Thoracic aorta (tissue), 2 donors: ENCODE measurements around the gene TTLL5. TPM values are rescaled to one million over a fixed set of nuclear protein-coding genes. Genes with fewer than 3 reads are reported as not detected.

ENCODE experiments used
- ATAC-seq: fragments of 150-250 bp; one replicate; pipeline ENCODE4 v1.8.0; 2017; ENCODE audit warnings: low read depth; ENCODE audit not compliant: insufficient number of reproducible peaks, low FRiP score
- DNase-seq: peaks from one replicate; pipeline ENCODE4 v3.0.0-alpha.2; 2020; ENCODE audit warnings: low spot score
- H3K27ac ChIP-seq, 2 donors: fragments of 200-600 bp; sonication (generic); 1 replicate in 1 of 2; 2 replicates in 1 of 2; pipeline ENCODE4 v1.5.1; 2016; ENCODE audit warnings: mild to moderate bottlenecking in 2 of 2, moderate library complexity in 2 of 2
- H3K27me3 ChIP-seq: fragments of 200-600 bp; sonication (generic); replicated peaks from 2 replicates; pipeline ENCODE4 v1.6.0; 2016; ENCODE audit warnings: mild to moderate bottlenecking; ENCODE audit not compliant: insufficient read depth
- H3K36me3 ChIP-seq: fragments of 200-600 bp; sonication (generic); one replicate; pipeline ENCODE4 v1.5.1; 2016
- H3K4me1 ChIP-seq, 2 donors: fragments of 200-600 bp; sonication (generic); 1 replicate in 1 of 2; 2 replicates in 1 of 2; pipeline versions ENCODE4 v1.5.1 to v1.6.0; 2016; ENCODE audit warnings: low read depth in 2 of 2, mild to moderate bottlenecking in 1 of 2; ENCODE audit not compliant: control insufficient read depth in 1 of 2
- H3K4me3 ChIP-seq: fragments of 200-600 bp; sonication (generic); 2 replicates; pipeline ENCODE4 v1.5.1; 2016; ENCODE audit warnings: mild to moderate bottlenecking
- H3K9me3 ChIP-seq: fragments of 200-600 bp; sonication (generic); 2 replicates; pipeline ENCODE4 v1.5.1; 2016
- total RNA-seq, 2 donors: library from RNA; depleted of rRNA; stranded (reverse); fragments of >200 nt; gene quantifications; one replicate each; pipeline versions ENCODE4 v1.1.0 to v1.2.3, GENCODE V29; 2016
- TF ChIP-seq, protein P1 (sequence below): fragments of 200-600 bp; sonication (generic); IDR thresholded peaks from one replicate; pipeline ENCODE4 v1.5.1; 2019; ENCODE audit warnings: antibody characterized with exemption

Gene TTLL5
- total RNA-seq, 2 donors from 2014 or later = 34.7 to 47.9 TPM

DNA sequence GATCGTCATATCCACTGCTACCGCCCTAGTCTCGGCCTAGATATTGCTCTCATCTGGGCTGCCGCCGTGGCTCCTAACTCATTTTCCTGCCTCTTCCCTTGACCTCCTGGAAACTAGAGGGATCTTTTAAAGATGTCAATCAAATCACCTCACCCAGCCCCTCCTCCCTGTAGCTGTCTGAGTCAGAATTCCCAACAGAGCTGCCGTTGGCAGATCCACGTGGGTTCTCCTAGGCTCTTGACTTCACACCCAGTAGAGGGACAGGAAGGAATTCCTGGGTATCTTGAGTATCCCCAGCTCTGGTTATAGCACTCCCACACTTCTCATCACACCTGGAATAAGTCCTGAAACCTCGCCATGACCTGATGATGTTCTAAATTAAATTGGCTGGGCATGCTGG, 308.8 kb downstream of the TTLL5 start:
- Histone ChIP-seq H3K4me3 (no peak overlapping the region), H3K4me1 (peaks cover 0 to 23% of the 10 kb centered on the region in 2 donors), H3K27me3 (no peaks in the 10 kb centered on the region), H3K27ac (no peak overlapping the region), H3K9me3 (no peaks in the 10 kb centered on the region), H3K36me3 (peaks cover 14% of the 10 kb centered on the region)
- ATAC-seq = peak; percentile 60
- DNase-seq = no peak
- TF ChIP-seq, protein P1, sequence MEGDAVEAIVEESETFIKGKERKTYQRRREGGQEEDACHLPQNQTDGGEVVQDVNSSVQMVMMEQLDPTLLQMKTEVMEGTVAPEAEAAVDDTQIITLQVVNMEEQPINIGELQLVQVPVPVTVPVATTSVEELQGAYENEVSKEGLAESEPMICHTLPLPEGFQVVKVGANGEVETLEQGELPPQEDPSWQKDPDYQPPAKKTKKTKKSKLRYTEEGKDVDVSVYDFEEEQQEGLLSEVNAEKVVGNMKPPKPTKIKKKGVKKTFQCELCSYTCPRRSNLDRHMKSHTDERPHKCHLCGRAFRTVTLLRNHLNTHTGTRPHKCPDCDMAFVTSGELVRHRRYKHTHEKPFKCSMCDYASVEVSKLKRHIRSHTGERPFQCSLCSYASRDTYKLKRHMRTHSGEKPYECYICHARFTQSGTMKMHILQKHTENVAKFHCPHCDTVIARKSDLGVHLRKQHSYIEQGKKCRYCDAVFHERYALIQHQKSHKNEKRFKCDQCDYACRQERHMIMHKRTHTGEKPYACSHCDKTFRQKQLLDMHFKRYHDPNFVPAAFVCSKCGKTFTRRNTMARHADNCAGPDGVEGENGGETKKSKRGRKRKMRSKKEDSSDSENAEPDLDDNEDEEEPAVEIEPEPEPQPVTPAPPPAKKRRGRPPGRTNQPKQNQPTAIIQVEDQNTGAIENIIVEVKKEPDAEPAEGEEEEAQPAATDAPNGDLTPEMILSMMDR = no peak

DNA sequence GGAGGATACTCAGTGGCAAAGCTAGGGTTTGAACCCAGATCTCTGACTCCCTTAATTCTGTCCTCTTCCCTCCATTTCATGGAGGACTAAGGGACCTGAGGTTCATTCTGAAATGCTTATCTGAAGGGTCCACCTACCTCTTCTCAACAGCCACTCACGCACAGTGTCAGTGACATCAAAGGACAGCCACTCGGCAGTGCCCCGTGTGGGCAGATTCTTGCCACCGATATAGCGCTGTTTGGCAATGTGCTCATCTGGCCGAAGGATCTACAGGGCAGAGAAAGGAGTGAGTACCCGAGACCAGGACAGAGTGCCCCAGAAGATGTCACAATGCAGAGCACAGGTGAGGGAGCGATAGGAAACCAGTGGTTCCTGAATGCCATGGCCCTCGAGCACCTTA, 309.9 kb downstream of the TTLL5 start:
- TF ChIP-seq, protein P1 = no peak
- H3K4me3 ChIP-seq = no peak overlapping the region
- H3K4me1 ChIP-seq = peaks cover 0 to 26% of the 10 kb centered on the region in 2 donors
- DNase-seq = no peak
- H3K27me3 ChIP-seq = no peaks in the 10 kb centered on the region
- peaks cover 8% of the 10 kb centered on the region for H3K36me3 ChIP-seq
- no peak overlapping the region for H3K27ac ChIP-seq
- no peak for ATAC-seq
- H3K9me3 ChIP-seq = no peaks in the 10 kb centered on the region

DNA sequence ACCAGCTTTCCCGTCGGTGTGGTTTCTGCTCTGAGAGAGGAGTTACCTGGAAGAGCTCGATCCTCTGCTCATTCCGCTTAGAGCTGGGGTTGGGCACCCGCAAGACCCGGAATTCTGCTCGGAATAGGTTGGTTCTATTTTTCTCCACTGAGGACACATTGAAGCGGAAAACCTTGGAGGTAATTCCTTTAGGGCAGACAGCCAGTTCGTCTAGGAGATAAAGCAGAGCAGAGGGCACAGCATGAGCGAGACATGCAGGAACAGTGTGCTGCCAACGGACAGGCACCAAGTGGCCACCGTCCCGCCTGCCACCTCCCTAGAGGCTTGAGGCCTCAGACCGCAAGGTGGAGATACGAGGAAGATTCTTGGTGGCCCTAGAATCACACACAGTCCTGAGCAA, 310.5 kb downstream of the TTLL5 start:
- ATAC-seq (no peak), DNase-seq (no peak)
- H3K36me3 ChIP-seq = peaks cover 8% of the 10 kb centered on the region
- no peak overlapping the region for H3K27ac ChIP-seq
- no peaks in the 10 kb centered on the region for H3K9me3 ChIP-seq
- no peak overlapping the region for H3K4me3 ChIP-seq
- TF ChIP-seq, protein P1 = no peak
- H3K4me1 ChIP-seq = peaks cover 0 to 31% of the 10 kb centered on the region in 2 donors
- no peaks in the 10 kb centered on the region for H3K27me3 ChIP-seq

DNA sequence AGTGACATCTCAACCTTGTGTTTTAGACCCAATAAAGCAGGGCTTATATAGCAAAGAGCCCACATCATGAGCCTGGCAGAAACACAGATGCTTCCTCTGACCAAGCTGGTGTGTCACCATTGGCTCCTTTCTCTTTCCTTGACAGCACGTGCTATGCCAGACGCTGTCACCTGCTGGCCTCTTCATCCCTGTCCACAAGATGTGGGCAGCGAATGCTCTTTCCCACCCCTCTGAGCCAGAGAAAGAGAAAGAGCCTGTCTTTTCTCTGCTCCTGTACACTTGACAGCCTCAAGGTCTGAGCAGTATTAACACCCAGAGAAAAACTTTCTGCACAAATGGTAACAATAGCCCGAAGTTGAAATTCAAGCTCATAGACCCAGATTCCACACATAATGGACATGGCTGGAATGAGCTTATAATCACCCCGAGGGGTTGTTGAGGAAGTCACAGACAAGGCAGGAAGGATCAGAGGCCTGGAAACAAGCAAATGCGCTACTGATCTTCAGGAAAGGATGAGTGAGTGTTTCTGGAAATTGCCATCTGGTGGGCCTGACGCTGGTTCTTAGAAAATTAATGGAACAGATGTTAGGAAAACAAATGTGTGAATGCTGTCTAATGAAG, 311.9 kb downstream of the TTLL5 start:
- Histone ChIP-seq H3K27me3 (no peaks in the 10 kb centered on the region), H3K4me3 (no peak overlapping the region), H3K4me1 (peaks cover under 1 to 43% of the 10 kb centered on the region in 2 donors), H3K27ac (no peak overlapping the region), H3K36me3 (peaks cover 5% of the 10 kb centered on the region), H3K9me3 (no peaks in the 10 kb centered on the region)
- ATAC-seq = no peak
- no peak for DNase-seq
- TF ChIP-seq, protein P1 = no peak

DNA sequence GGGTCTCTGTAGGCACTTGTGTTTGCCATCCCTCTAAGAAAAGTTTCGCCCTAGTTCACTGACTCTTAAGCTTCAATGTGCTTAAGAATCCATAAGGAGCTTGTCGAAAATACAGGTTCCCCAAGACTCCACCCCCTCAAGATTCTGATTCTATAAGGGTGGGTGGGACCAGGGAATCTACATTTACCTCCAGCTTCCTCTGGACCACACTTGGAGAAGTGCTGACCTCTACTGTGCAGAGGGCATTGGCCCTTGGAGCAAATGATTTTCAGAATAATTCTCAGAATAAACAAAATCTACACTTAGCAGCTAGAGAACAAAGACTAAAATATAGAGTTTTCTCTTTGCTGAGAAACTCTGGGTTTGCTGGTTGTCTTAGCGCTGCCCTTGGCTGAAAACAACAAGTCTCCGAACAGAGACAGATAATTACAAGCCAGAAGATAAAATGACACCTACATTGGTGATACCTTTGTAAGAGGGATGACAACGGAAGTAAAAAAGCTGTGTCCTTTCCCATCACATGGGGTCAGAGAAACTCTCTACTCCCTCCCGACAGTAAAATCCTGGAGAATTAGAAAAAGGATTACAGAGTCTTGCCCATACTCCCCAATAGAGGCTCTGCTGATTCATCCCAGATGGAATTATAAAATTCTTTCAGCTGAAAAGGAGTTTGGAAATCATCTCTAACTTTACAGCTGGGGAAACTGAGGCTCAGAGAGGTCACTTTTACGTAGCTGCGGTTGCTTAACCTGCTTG, 316.0 kb downstream of the TTLL5 start:
- Histone ChIP-seq H3K27ac (no peak overlapping the region), H3K4me1 (peaks cover 12 to 52% of the 10 kb centered on the region in 2 donors), H3K4me3 (no peak overlapping the region), H3K27me3 (no peaks in the 10 kb centered on the region), H3K36me3 (no peaks in the 10 kb centered on the region), H3K9me3 (no peaks in the 10 kb centered on the region)
- TF ChIP-seq, protein P1 = no peak
- no peak for ATAC-seq
- no peak for DNase-seq
